Measurements from ENCODE around the gene DHRS1. TPM values are rescaled to one million over a fixed set of nuclear protein-coding genes. Genes with fewer than 3 reads are reported as not detected.

DHRS1 gene
- total RNA-seq, 4 donors from 2014 or later = 49.0 to 101 (median 82.1) TPM

DNA sequence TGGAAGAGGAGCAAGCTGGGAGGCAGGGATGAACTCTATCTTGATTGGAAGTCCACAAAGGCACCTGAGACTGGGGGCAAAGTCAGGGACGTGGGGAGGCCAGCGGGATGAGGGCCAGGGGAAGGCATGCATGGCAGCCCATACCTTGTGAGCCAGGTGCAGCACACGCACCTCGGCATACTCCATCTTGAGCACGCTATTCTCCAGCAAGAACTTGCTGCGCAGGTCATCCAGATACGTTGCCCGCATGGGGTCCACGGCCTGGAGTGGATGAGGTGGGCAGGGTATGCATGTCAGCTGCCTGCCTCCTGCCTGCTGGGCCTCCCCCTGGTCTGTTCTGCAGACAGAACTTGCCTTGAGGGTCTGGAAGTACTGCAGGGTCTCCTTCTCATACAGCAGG, 32.1 kb downstream of the DHRS1 start:
- Histone ChIP-seq H3K9me3 (no peaks in the 10 kb centered on the region), H3K27ac (no peak overlapping the region), H3K36me3 (peaks cover 46% of the 10 kb centered on the region), H3K27me3 (no peaks in the 10 kb centered on the region), H3K4me1 (peaks cover 35% of the 10 kb centered on the region), H3K4me3 (no peak overlapping the region)
- WGBS = 89% methylated on average over 9 of the region's 9 CpGs
- no peak for TF ChIP-seq POLR2A (IDR thresholded peaks at IDR 0.05)
- no peak for TF ChIP-seq EP300 (IDR thresholded peaks at IDR 0.05)
- TF ChIP-seq, protein P1, sequence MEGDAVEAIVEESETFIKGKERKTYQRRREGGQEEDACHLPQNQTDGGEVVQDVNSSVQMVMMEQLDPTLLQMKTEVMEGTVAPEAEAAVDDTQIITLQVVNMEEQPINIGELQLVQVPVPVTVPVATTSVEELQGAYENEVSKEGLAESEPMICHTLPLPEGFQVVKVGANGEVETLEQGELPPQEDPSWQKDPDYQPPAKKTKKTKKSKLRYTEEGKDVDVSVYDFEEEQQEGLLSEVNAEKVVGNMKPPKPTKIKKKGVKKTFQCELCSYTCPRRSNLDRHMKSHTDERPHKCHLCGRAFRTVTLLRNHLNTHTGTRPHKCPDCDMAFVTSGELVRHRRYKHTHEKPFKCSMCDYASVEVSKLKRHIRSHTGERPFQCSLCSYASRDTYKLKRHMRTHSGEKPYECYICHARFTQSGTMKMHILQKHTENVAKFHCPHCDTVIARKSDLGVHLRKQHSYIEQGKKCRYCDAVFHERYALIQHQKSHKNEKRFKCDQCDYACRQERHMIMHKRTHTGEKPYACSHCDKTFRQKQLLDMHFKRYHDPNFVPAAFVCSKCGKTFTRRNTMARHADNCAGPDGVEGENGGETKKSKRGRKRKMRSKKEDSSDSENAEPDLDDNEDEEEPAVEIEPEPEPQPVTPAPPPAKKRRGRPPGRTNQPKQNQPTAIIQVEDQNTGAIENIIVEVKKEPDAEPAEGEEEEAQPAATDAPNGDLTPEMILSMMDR (IDR thresholded peaks at IDR 0.05) = no peak
- TF ChIP-seq POLR2AphosphoS5 (IDR thresholded peaks at IDR 0.05) = no peak
- no peak for DNase-seq (ENCODE audit: low spot score in 2 of 2)

DNA sequence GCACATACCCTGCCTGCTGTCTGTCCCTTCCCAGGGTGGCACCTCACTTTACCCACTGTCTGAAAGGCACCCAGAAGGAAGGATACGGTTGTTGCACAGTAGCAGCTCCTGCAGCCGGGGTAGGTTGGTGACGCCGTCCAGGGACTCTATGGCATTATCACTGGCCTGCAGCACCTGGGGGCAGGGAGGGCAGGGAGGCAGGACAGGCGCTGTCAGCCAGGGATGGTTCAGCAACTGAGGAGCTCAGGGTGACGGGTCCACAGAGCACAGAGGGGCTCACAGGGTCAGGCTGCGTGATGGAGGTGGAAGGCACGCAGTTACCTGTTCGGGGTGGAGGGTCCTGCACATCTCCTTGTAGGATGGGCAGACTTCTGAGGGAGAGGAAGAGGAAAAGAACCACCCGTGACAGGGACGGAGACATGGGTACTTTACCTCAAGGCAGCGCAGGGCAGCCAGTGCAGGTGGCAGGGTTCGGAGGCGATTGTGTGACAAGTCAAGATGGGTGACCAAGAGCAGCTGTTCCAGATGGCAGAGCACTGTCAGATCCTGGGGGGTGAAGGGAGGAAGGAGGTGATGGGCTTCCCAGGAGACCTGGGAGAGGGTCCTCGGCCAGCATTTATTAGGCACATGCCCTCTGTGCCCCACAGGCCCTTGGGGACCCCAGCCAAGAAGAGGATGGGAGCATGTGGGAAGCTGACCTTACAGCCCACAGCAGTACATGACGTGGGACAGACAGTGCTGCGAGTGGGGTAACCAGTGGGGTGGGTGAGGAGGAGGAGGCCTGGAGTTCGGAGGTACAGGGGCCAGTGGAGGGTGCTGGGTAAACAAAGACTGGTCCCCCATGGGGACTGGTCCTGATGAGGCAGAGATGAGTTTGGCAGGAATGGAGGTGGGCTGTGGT, 33.0 kb downstream of the DHRS1 start:
- H3K4me3 ChIP-seq = no peak overlapping the region
- 88% methylated on average over 16 of the region's 18 CpGs for WGBS
- H3K27me3 ChIP-seq = no peaks in the 10 kb centered on the region
- peaks cover 26% of the 10 kb centered on the region for H3K4me1 ChIP-seq
- TF ChIP-seq POLR2AphosphoS5 (IDR thresholded peaks at IDR 0.05) (no peak), EP300 (IDR thresholded peaks at IDR 0.05) (no peak), POLR2A (IDR thresholded peaks at IDR 0.05) (no peak)
- TF ChIP-seq, protein P1 (IDR thresholded peaks at IDR 0.05) = no peak
- no peak overlapping the region for H3K27ac ChIP-seq
- no peak for DNase-seq (ENCODE audit: low spot score in 2 of 2)
- no peaks in the 10 kb centered on the region for H3K9me3 ChIP-seq
- peaks cover 46% of the 10 kb centered on the region for H3K36me3 ChIP-seq

DNA sequence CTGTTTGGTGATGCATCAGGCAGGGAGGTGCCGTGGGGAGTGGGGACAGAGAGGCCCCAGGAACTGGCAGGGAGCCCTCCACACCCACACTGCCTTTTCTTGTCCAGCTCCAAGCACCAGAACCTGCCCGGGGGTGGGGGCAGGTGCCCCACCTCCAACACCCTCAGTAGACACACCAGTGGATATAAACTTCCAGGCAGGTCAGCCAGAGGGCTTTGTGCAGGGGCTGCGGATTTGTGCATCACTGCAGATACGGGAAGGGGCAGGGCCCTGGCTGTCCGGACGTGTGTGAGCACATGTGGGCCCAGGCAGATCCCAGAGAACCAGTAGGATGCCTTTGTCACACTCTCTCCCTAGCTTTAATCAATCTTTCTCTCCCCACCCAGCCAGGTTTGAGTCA, 35.3 kb downstream of the DHRS1 start:
- no peak for TF ChIP-seq POLR2A (IDR thresholded peaks at IDR 0.05)
- TF ChIP-seq POLR2AphosphoS5 (IDR thresholded peaks at IDR 0.05) = no peak
- TF ChIP-seq EP300 (IDR thresholded peaks at IDR 0.05) = no peak
- TF ChIP-seq, protein P1 (IDR thresholded peaks at IDR 0.05) = no peak
- Histone ChIP-seq H3K36me3 (peaks cover 42% of the 10 kb centered on the region), H3K27me3 (no peaks in the 10 kb centered on the region), H3K4me1 (peaks cover 27% of the 10 kb centered on the region), H3K27ac (peak overlapping the region; percentile 43), H3K9me3 (no peaks in the 10 kb centered on the region), H3K4me3 (no peak overlapping the region)
- WGBS = 41% methylated on average over 4 of the region's 6 CpGs
- peak in 1 of 2 donors; percentile 66 for DNase-seq (ENCODE audit: low spot score in 2 of 2)

DNA sequence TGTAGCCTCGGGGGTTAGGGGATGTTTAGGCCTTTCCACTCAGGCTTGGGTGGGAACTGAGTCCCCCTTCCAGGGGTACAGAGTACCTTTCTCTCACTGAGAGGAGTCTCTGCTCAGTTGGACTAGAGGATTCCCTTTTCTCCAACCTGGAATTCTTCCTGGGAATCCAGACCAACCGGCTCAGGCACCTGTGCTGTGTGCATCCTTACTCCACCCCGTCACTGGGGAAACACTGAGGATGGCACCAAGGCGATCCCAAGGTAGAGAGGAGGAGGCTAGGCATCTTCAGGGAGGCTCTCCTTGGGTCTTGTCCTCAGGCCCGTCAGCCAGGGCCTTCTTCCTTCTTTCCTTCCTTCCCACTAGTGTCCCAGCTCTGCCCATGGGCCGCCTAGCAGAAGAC, 35.7 kb downstream of the DHRS1 start:
- WGBS = 60% methylated on average over 6 of the region's 6 CpGs
- TF ChIP-seq, protein P1 (IDR thresholded peaks at IDR 0.05) = no peak
- no peak for TF ChIP-seq EP300 (IDR thresholded peaks at IDR 0.05)
- no peak for TF ChIP-seq POLR2AphosphoS5 (IDR thresholded peaks at IDR 0.05)
- TF ChIP-seq POLR2A (IDR thresholded peaks at IDR 0.05) = no peak
- no peak for DNase-seq (ENCODE audit: low spot score in 2 of 2)
- H3K9me3 ChIP-seq = no peaks in the 10 kb centered on the region
- no peak overlapping the region for H3K4me3 ChIP-seq
- H3K27ac ChIP-seq = peak overlapping the region; percentile 43
- no peaks in the 10 kb centered on the region for H3K27me3 ChIP-seq
- peaks cover 38% of the 10 kb centered on the region for H3K36me3 ChIP-seq
- peaks cover 31% of the 10 kb centered on the region for H3K4me1 ChIP-seq

All from suprapubic skin (tissue), 4 donors.